ENCODE measurements around the gene FCMR.
A peak's percentile ranks its signal among the peaks of the same experiment; 100 is the strongest.

The FCMR gene

DNA sequence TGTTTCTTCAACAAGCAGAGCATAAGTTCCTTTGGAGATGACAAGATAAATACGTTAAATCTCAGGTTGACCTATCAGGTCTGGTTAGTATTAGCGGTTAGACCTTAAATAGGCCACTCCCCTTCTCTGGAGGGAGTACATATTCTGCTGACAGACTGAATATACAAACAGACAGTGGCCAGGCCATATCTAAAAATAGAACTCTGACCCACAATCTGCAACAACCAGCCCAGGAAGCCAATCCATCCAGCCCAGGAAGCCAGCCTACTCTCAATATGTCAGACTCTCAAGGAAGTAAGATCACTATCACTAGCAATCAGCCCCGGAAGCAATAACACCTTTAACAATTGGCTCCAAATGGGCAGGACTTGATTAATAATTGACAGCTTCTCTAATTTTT, 49.6 kb downstream of the FCMR start:
- TF ChIP-seq, protein P1, sequence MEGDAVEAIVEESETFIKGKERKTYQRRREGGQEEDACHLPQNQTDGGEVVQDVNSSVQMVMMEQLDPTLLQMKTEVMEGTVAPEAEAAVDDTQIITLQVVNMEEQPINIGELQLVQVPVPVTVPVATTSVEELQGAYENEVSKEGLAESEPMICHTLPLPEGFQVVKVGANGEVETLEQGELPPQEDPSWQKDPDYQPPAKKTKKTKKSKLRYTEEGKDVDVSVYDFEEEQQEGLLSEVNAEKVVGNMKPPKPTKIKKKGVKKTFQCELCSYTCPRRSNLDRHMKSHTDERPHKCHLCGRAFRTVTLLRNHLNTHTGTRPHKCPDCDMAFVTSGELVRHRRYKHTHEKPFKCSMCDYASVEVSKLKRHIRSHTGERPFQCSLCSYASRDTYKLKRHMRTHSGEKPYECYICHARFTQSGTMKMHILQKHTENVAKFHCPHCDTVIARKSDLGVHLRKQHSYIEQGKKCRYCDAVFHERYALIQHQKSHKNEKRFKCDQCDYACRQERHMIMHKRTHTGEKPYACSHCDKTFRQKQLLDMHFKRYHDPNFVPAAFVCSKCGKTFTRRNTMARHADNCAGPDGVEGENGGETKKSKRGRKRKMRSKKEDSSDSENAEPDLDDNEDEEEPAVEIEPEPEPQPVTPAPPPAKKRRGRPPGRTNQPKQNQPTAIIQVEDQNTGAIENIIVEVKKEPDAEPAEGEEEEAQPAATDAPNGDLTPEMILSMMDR (IDR thresholded peaks at IDR 0.05; ENCODE audit: low read depth, low read length) = no peak
- DNase-seq (ENCODE audit: extremely low read depth, low read depth) = no peak

DNA sequence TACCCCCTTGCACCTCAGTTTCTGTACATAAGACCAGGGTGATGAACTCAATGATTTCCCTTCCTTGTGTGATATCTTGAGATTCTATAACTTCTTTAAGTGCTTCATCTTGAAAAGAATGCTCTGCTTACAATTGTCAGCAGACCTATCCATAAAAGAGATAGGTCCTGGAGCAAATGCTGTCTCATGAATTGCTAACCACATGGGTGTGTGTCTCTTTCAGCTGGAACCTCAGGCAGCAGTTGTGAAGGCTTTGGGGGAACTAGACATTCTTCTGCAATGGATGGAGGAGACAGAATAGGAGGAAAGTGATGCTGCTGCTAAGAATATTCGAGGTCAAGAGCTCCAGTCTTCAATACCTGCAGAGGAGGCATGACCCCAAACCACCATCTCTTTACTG, 53.5 kb downstream of the FCMR start:
- TF ChIP-seq, protein P1 (IDR thresholded peaks at IDR 0.05; ENCODE audit: low read depth, low read length) = no peak
- no peak for DNase-seq (ENCODE audit: extremely low read depth, low read depth)

DNA sequence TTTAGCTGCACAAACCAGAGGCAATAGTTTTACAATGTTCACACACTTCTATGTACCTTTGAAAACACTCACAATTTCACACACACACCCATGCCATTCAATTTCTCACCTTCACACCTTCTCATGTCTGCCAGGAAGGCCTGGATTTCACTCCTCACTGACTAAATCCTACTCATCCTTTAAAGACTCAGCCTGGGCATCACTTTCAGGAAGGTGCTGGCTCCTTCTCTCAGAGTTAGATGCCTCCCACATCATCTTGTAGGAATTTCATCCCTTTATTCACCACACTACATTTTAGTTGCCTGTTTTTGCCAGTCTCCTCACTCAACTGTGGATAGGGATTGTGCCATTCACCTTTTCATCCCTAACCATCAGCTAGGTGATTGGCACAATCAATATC, 54.0 kb downstream of the FCMR start:
- no peak for DNase-seq (ENCODE audit: extremely low read depth, low read depth)
- TF ChIP-seq, protein P1 (IDR thresholded peaks at IDR 0.05; ENCODE audit: low read depth, low read length) = no peak

DNA sequence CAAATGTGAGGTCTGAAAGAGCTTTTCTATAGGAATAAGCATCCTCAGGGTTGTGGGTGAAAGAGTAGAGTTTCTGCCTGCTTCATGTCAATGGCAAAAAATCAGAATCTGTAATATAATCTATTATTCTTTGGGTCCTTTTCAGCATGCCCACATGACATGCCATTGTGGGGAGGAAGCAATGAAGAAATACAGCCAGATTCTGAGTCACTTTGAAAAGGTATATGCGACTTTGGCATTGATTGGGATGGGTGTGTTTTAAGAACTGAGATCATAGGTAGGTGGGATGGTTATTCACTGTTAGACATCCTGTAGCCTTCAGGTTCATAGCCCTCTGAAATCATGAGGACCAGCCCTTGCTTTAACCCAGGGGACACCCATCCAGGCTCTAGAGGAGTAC, 54.5 kb downstream of the FCMR start:
- TF ChIP-seq, protein P1 (IDR thresholded peaks at IDR 0.05; ENCODE audit: low read depth, low read length) = no peak
- no peak for DNase-seq (ENCODE audit: extremely low read depth, low read depth)

DNA sequence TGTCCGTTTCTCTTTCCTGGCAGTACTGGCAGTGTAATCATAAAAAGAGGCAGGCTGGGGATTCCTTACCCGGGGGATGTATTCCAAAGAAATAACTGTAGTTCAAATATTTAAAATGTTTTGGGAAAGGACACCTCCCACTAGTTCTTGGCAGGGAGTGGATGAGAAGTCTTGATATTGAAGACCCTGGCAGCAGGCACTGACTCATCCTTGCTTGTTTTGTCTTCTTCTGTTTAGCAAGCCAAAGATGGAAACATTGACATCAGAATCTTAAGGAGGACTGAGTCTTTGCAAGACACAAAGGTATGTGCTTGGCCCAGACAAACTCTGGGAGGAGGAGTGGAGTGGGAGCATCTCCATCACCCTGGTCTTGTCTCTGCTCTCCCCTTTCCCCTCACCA, 55.7 kb downstream of the FCMR start:
- TF ChIP-seq, protein P1 (IDR thresholded peaks at IDR 0.05; ENCODE audit: low read depth, low read length) = no peak
- DNase-seq (ENCODE audit: extremely low read depth, low read depth) = no peak

DNA sequence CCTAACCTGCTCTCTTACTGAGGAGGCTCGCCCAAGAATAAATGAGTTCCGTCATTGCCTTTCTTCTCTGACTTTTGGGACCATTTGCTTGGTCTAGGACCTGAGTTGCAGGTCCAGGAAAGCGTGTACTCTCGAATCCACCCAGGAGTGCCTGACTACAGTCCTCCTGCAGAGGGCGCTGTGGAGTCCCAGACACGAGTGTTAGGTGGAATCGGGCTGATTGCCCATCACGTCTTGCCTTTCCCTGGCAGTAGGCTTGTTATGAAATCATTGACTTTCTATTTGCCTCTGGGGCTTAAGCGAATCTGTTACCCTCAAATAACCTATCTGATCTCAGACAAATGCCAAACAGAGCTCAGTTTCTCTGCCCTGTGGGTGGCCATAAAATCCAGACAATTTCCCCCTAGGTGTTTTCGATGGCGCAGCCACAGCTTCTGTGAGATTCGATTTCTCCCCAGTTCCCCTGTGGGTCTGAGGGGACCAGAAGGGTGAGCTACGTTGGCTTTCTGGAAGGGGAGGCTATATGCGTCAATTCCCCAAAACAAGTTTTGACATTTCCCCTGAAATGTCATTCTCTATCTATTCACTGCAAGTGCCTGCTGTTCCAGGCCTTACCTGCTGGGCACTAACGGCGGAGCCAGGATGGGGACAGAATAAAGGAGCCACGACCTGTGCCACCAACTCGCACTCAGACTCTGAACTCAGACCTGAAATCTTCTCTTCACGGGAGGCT, 56.6 kb downstream of the FCMR start, which contains the start of gene IL20:
Gene IL20 (plus strand): TSS at position 685 of the 733 bp plus-strand sequence. CDS start 230 bp downstream, outside the sequence.
- TF ChIP-seq, protein P1 (IDR thresholded peaks at IDR 0.05; ENCODE audit: low read depth, low read length) = peak; percentile 99
- peak; percentile 69 for DNase-seq (ENCODE audit: extremely low read depth, low read depth)

DNA sequence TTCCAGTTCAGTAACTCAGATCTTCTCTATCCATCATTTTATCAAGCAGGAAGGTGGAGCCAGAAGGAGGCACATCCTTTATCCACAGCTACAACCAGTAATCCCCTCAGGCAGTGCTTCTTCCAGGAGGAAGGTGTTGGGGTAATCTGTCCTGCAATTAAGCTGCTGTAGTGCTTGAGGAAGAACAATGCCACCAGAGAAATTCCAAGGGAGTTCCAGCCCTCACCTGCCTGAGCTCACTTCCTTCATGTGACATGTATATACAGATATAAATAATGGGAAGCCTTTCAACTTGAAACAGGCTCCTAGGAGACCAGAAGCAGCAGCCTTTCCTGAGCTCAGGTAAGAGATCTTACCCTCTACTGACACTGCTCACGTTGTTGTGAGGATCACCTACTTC, 58.5 kb downstream of the FCMR start:
- DNase-seq (ENCODE audit: extremely low read depth, low read depth) = no peak
- TF ChIP-seq, protein P1 (IDR thresholded peaks at IDR 0.05; ENCODE audit: low read depth, low read length) = no peak

Data from AG09319 (cell line).